SU-DHL-6 (cell line): Measurements from ENCODE around the gene COBL.

Source experiments
- EZH2phosphoT487 ChIP-seq: fragments of 200-600 bp; sonication (generic), shearing (Covaris generic); conservative IDR thresholded peaks from 2 replicates; pipeline ENCODE4 v1.6.1; 2018; ENCODE audit warnings: mild to moderate bottlenecking, antibody characterized with exemption, low read length, moderate library complexity, mixed read lengths
- TF ChIP-seq, protein P1 (sequence below): fragments of 200-600 bp; sonication (generic); IDR thresholded peaks from one replicate; pipeline ENCODE4 v1.5.1; 2017; ENCODE audit warnings: antibody characterized with exemption, mild to moderate bottlenecking, low read length, moderate library complexity; ENCODE audit not compliant: insufficient read depth, poor library complexity, severe bottlenecking

DNA sequence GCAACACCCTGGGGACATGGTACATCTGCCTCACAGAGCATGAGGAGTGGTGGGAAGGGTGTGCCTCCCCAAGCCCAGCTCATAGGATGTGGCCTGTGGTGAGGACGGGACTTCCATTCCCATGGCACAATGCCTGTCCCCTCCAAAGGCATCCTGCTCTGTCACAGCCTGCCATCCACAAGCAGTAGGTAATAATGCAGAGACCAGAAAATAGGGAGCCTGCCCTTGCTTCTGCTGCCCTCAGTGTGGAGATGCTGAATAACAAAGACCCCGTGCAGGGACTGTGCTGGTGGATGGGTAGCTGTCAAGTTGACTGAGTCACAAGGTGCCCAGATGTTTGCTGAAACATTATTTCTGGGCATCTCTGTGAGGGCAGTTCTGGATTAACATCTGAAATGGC lies 334.0 kb downstream of the COBL start:
- no peak for TF ChIP-seq EZH2phosphoT487
- TF ChIP-seq, protein P1, sequence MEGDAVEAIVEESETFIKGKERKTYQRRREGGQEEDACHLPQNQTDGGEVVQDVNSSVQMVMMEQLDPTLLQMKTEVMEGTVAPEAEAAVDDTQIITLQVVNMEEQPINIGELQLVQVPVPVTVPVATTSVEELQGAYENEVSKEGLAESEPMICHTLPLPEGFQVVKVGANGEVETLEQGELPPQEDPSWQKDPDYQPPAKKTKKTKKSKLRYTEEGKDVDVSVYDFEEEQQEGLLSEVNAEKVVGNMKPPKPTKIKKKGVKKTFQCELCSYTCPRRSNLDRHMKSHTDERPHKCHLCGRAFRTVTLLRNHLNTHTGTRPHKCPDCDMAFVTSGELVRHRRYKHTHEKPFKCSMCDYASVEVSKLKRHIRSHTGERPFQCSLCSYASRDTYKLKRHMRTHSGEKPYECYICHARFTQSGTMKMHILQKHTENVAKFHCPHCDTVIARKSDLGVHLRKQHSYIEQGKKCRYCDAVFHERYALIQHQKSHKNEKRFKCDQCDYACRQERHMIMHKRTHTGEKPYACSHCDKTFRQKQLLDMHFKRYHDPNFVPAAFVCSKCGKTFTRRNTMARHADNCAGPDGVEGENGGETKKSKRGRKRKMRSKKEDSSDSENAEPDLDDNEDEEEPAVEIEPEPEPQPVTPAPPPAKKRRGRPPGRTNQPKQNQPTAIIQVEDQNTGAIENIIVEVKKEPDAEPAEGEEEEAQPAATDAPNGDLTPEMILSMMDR: no peak
